Activated T-cell treated with anti-CD3 and anti-CD28 coated beads, Interleukin-2, amount 50 U/mL, for 4 hours (primary cell): ENCODE results near the gene ACY1. TPM values are rescaled to one million over a fixed set of nuclear protein-coding genes. Genes with fewer than 3 reads are reported as not detected.

Experiments used
- ATAC-seq, 2 donors: fragments of 200-7000 bp; cut with Tn5 transposase; one replicate each; pipeline ENCODE4 v1.10.0; 2021
- DNase-seq: peaks from one replicate; pipeline ENCODE4 v3.0.0-alpha.2; 2020
- H3K27me3 Mint-ChIP-seq: one replicate; pipeline ENCODE4 v1.8.0; 2021; ENCODE audit warnings: low read depth, mixed read lengths
- H3K36me3 Mint-ChIP-seq: one replicate; pipeline ENCODE4 v1.8.0; 2022; ENCODE audit warnings: mixed read lengths; ENCODE audit not compliant: insufficient read depth
- H3K4me1 Mint-ChIP-seq: one replicate; pipeline ENCODE4 v1.8.0; 2021; ENCODE audit warnings: low read depth, mixed read lengths
- H3K4me3 Mint-ChIP-seq: one replicate; pipeline ENCODE4 v1.8.0; 2021; ENCODE audit warnings: mild to moderate bottlenecking, moderate library complexity, mixed read lengths
- H3K9me3 Mint-ChIP-seq: one replicate; pipeline ENCODE4 v1.8.0; 2021; ENCODE audit warnings: mixed read lengths
- total RNA-seq, 3 donors: library from RNA; stranded (reverse); gene quantifications; one replicate each; pipeline ENCODE4 v1.2.1, GENCODE V29; 2021

The ACY1 gene
- total RNA-seq, 3 donors from 2014 or later = 47.6 to 58.1 (median 55.9) TPM

DNA sequence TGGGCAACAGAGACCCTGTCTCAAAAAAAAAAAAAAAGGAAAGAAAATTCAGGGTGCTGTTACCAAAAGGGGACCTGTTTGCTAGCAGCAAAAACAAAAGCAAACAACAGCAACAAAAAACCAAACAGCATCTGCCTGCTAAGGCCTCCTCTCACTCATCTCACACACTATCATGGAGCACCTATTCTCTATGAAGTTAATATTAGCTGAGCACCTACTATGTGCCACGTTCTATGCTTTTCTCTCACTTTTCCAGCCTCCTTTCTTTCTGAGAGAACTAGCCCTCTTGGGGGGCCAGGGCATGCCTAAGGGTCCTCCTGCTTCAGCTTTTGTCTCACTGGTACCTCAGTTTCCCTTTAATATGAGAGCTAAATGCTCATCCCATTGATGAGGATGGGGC, 28.6 kb upstream of the ACY1 start:
- no peak for DNase-seq
- Mint-ChIP-seq H3K9me3 (no peaks in the 10 kb centered on the region), H3K4me1 (peaks cover 4% of the 10 kb centered on the region), H3K4me3 (no peak overlapping the region), H3K36me3 (peaks cover 2% of the 10 kb centered on the region), H3K27me3 (peaks cover 25% of the 10 kb centered on the region)
- ATAC-seq = no peak

DNA sequence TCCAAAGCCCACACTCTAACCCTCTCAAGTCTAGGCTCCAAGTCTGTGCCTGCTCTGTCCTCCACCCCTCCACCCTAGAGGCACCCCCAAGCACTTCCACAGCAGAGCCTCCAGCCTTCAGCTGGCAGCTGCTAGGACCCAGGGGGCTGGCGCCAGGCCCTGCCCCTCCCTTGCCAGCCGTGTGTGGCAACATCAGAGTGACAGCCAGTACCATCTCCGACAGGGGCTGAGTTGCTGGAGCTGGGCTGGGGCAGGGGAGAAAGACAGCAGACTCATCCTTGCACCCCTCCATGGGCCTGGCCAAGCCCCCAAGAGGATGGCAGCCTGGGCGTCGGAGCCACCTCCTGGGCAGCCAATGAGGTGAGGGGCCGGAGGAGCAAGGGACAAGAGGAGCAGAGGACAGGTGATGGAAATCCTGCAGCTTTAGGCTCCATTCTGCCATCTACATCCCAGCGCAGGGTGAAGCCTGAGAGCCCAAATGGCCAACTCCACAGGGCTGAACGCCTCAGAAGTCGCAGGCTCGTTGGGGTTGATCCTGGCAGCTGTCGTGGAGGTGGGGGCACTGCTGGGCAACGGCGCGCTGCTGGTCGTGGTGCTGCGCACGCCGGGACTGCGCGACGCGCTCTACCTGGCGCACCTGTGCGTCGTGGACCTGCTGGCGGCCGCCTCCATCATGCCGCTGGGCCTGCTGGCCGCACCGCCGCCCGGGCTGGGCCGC, 28.0 kb upstream of the ACY1 start, which contains the start of gene GPR62:
GPR62 (plus strand) TSS at position 207 of the 718 bp plus-strand sequence; CDS start at position 479, 272 bp downstream.
- Mint-ChIP-seq H3K36me3 (peaks cover 2% of the 10 kb centered on the region), H3K4me1 (peaks cover 4% of the 10 kb centered on the region), H3K9me3 (no peaks in the 10 kb centered on the region), H3K4me3 (peak within 1 kb of the TSS; percentile 35), H3K27me3 (peaks cover 25% of the 10 kb centered on the region)
- DNase-seq (no peak), ATAC-seq (no peak)

DNA sequence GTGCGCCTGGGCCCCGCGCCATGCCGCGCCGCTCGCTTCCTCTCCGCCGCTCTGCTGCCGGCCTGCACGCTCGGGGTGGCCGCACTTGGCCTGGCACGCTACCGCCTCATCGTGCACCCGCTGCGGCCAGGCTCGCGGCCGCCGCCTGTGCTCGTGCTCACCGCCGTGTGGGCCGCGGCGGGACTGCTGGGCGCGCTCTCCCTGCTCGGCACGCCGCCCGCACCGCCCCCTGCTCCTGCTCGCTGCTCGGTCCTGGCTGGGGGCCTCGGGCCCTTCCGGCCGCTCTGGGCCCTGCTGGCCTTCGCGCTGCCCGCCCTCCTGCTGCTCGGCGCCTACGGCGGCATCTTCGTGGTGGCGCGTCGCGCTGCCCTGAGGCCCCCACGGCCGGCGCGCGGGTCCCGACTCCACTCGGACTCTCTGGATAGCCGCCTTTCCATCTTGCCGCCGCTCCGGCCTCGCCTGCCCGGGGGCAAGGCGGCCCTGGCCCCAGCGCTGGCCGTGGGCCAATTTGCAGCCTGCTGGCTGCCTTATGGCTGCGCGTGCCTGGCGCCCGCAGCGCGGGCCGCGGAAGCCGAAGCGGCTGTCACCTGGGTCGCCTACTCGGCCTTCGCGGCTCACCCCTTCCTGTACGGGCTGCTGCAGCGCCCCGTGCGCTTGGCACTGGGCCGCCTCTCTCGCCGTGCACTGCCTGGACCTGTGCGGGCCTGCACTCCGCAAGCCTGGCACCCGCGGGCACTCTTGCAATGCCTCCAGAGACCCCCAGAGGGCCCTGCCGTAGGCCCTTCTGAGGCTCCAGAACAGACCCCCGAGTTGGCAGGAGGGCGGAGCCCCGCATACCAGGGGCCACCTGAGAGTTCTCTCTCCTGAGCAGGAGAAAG, 27.2 kb upstream of the ACY1 start:
- ATAC-seq = peak; percentile 83

DNA sequence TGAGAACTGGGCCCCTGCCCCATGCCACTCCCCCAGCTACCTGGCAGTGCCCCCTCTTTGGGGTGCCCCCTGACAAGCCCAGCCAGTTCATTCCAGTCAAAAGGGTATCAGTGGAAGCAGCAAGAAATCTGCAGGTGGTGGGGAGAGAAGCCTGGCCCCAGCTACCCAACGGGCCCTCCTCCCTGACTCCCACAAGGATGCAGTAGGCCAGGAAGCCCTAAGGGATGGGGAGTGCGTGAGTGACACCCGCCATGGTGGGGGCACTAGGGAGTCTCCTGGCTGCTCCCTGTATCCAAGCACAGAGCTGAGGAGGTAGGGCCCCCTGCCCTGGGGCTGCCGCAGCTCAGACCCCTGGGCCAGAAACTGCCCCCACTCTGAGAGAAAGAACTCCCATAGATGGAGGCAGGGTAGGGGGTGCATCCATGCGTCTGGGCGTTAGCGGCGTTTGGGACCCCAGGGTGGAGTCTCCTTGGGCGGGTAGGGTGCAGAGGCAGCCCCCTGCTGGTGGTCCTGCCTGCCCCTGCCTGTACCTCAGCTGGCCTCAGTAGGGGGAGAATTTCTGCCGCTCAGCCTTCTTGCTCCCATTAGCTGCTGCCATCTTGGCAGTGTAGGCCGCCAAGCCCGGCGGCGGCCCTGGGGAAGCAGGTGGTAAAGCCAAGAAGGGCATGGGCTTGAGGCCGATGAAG, 25.7 kb upstream of the ACY1 start:
- ATAC-seq (no peak), DNase-seq (no peak)
- Mint-ChIP-seq H3K4me3 (no peak overlapping the region), H3K4me1 (peaks cover 4% of the 10 kb centered on the region), H3K36me3 (peaks cover 7% of the 10 kb centered on the region), H3K27me3 (peaks cover 23% of the 10 kb centered on the region), H3K9me3 (no peaks in the 10 kb centered on the region)

More for the DNA sequence above, 27.2 kb upstream of the ACY1 start:
- H3K4me3 Mint-ChIP-seq = no peak overlapping the region
- DNase-seq = no peak
- H3K9me3 Mint-ChIP-seq = no peaks in the 10 kb centered on the region
- peaks cover 4% of the 10 kb centered on the region for H3K36me3 Mint-ChIP-seq
- H3K27me3 Mint-ChIP-seq = peaks cover 25% of the 10 kb centered on the region
- peaks cover 4% of the 10 kb centered on the region for H3K4me1 Mint-ChIP-seq

DNA sequence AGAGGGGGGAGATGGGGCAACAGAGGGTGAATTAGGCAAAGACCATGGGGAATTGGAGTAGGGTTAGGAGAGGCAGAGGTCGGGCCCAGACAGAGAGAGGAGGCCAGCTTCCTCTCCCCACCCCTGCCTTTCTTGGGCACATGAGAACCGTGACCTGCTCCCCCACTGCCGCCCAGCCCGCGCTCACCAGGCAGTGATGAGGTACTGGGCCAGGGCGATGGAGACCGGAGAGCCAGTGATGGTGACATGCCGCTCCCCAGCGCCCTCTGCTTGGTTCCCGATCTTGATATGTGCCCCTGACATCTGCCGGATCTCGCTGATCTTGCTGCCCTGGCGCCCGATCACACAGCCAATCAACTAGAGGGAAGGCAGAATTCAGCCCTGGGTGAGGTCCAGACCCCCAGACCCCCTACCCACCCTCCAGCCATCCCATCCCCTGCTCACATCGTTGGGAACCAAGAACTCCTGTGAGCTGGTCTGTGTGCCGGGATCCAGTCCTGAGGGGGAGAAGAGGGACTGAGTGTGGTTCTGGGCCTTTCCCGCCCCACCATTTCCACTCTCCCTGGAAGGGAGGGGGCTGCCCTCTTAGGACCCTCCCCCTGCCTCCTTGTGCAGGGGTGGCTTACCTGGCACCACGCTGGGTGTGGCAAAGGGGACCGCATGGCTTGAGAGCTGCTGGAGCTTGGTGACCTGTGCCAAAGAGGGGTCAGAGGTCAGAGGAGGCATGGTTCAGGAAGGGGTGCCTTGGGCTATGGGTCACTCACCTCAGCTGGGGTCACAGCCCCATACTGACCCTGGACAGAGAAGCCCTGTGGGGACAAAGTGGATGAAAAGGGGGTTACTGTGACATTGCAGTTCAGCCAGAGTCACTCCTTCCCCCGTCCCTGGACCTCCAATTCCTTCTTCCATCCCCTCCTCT, 24.5 kb upstream of the ACY1 start:
- ATAC-seq = no peak
- Mint-ChIP-seq H3K4me3 (no peak overlapping the region), H3K36me3 (peaks cover 7% of the 10 kb centered on the region), H3K4me1 (peaks cover 4% of the 10 kb centered on the region), H3K9me3 (no peaks in the 10 kb centered on the region), H3K27me3 (peaks cover 20% of the 10 kb centered on the region)
- no peak for DNase-seq

DNA sequence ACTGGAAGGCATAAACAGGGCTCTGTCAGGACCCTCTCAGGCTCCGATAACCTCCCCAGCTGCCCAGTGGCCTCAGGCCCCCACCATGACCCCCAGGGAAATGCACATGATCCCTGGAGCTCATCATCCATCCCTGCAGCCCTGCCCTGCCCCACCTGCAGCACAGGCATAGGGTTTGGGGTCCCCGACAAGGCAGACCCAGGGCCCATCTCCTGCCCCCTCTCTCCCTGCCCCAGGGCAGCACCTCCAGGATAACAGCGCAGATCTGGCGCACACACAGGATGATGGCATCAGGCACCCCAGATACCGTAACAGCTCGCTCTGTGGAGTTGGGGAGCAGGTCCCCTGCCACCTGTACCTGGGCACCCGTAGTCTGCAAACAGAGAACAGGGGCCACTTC, 23.7 kb upstream of the ACY1 start:
- peaks cover 13% of the 10 kb centered on the region for H3K27me3 Mint-ChIP-seq
- H3K36me3 Mint-ChIP-seq = peaks cover 7% of the 10 kb centered on the region
- no peaks in the 10 kb centered on the region for H3K9me3 Mint-ChIP-seq
- ATAC-seq (no peak), DNase-seq (no peak)
- peaks cover 4% of the 10 kb centered on the region for H3K4me1 Mint-ChIP-seq
- H3K4me3 Mint-ChIP-seq = no peak overlapping the region

DNA sequence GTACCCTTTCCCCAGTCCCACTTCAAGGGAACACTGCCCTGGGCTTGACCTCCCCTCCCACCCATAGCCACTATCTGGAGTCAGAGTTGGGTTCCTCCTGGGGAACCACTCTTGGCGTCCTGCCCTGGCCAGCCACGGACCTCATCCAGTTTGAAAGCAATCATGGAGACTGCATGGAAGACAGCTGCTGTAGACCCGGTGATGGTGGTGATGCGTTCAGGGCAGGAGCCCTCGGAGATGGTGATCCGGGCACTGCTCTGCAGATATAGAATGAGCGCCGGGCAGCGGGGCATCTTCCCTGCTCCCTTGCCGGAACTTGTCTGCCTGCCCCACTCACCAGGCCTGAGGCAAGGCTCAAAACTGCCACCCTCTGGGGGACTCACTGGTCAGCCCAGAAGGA, 22.9 kb upstream of the ACY1 start:
- H3K4me1 Mint-ChIP-seq = peaks cover 8% of the 10 kb centered on the region
- peaks cover 6% of the 10 kb centered on the region for H3K27me3 Mint-ChIP-seq
- no peak overlapping the region for H3K4me3 Mint-ChIP-seq

DNA sequence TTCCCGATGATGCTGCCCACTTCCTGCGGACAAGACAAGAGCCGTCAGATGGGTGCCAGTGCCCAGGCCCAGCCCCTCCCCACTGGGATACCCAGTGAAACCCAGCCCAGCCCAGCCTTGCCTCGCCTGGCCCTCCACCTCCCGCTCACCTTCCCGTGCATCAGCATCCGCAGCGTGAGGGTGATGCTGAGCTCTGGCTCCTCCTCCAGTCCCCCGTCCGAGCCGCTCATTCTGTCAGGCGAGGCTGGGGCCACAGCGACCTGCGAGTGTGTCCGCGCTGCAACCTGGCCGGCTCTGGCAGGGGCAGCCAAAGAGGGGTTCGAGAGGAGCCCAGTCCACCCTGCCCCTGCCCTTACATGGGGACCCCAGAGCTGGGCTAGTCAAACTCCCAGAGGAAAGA, 22.3 kb upstream of the ACY1 start:
- H3K4me1 Mint-ChIP-seq = peaks cover 8% of the 10 kb centered on the region
- no peak for DNase-seq
- H3K4me3 Mint-ChIP-seq = no peak overlapping the region
- no peaks in the 10 kb centered on the region for H3K9me3 Mint-ChIP-seq
- H3K36me3 Mint-ChIP-seq = peaks cover 7% of the 10 kb centered on the region
- ATAC-seq = no peak
- H3K27me3 Mint-ChIP-seq = peaks cover 6% of the 10 kb centered on the region

More for the DNA sequence above, 22.9 kb upstream of the ACY1 start:
- H3K9me3 Mint-ChIP-seq = no peaks in the 10 kb centered on the region
- ATAC-seq (no peak), DNase-seq (no peak)
- peaks cover 7% of the 10 kb centered on the region for H3K36me3 Mint-ChIP-seq

DNA sequence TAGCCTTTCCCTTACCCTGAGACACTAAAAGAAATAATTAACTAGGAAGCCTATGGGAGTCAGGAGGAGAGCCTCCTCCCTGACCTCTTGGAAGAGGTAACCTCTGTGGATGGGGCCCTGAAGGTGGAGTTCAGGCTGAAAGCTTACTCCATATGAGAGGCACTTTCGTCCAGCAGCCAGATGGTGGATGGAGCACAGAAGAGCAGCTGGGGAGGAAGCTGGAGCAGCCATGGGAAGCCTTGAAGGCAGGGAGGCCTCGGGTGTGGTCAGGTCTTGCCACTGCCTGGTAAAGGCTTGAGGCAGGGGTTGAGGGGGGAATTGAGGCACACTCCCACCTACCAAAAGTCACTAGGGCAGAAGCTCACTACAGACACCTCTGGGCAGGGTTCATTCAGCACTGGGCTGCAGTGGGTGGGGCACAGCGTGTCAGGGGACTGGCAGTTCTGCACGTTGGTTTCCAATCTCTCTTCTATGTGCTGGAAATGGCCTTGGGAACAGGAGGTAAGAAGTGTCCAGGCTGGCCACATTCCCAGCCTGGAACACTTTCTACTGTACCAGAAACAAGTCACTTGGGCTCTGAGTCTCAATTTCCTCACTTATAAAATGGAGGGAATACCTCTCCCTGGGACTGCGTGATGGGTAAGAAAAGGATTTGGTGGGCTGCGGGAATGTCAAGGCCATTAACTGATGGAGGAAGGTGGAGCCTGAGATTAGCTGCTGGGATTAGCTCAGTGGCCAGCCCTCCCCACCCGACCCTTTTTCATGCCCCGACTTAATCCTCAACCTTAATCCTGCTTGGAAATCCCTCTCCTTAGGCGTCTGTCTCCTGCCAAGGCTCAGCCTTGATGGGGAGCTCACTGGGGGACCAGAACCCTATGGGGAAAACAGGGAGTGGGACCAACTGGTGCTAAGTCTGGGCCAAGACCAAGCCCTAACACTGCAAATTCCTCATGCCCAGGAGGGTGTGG, 21.4 kb upstream of the ACY1 start:
- ATAC-seq (no peak), DNase-seq (no peak)
- Mint-ChIP-seq H3K36me3 (peaks cover 7% of the 10 kb centered on the region), H3K27me3 (peaks cover under 1% of the 10 kb centered on the region), H3K4me3 (no peak overlapping the region), H3K9me3 (no peaks in the 10 kb centered on the region), H3K4me1 (peaks cover 6% of the 10 kb centered on the region)

DNA sequence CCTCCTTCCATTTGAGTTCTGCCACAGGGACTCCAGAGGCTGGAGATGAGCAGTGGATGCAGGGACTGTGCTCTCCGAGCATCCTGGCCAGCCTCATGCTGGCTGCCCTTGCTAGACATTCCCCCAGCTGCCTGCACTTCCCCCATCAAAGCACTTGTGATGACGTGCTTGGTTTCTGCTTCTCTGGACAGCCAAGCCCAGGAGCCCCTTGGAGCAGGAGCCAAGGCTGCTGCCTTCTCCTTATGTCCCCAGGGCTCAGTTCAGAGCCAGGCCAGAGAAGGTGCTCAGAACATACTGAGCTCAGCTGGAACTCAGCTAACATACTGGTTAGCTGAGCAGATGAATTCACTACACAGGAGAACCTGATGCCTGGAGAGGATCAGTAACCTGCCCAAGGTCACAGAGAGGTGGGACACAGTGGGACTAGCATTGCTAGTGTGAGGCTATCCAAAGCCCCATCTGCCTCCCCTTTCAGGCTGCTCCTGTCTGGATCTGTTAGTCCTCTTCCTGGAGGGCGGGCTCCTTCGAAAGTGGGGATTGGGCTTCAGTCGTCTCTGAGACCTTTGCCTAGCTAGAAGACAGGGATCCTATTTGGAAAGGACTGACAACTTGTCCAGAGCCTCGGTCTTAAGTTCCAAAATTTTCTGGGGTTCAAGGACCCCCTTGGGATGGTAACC, 20.3 kb upstream of the ACY1 start:
- peaks cover 6% of the 10 kb centered on the region for H3K4me1 Mint-ChIP-seq
- DNase-seq = no peak
- H3K27me3 Mint-ChIP-seq = no peaks in the 10 kb centered on the region
- H3K36me3 Mint-ChIP-seq = peaks cover 7% of the 10 kb centered on the region
- ATAC-seq = no peak
- H3K4me3 Mint-ChIP-seq = no peak overlapping the region
- no peaks in the 10 kb centered on the region for H3K9me3 Mint-ChIP-seq

DNA sequence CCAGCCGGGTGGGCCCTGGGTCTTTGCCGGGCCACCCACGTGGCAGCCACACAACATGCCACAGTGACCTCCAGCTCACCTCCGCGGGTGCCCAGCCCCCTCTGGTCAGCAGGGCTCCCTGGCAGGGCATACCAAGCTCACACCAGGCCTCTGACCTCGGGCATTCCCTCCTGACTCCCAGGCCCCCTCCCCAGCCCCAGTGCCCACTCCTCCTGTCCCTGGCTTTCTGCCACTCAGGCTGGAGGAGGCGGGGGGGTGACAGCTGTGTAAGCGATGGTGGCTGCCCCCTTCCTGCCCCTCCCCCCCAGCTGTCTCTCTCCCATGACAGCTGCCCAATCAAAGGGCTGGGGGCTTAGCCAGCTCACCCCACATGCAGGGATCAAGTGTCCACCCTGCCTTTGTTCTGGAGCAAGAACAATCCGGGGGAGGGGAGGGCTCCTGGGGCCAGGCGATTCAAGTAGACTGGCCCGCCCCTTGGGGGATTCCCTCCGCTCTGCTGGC, 19.3 kb upstream of the ACY1 start:
- H3K4me1 Mint-ChIP-seq = peaks cover 7% of the 10 kb centered on the region
- ATAC-seq (no peak), DNase-seq (no peak)
- no peaks in the 10 kb centered on the region for H3K9me3 Mint-ChIP-seq
- peaks cover 4% of the 10 kb centered on the region for H3K36me3 Mint-ChIP-seq
- H3K27me3 Mint-ChIP-seq = no peaks in the 10 kb centered on the region
- no peak overlapping the region for H3K4me3 Mint-ChIP-seq

DNA sequence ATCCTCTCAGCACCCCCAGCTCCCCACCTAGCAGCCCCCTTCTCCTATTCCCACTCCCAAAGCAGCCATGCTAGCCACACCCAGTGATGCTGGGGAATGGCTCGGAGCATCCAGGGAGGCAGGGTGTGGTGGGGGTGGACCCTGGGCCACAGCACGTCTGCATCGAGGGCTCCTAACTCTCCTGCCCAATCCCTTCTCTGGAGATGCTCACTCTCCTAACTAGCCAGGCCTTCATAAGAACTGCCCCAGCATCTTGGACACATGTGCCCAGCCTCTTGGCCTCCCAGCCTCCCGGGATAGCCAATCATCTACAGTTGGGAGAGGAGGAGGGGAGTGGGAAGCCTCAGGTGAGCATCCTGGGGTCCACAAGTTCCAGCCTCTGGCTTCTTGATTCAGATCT, 18.8 kb upstream of the ACY1 start:
- DNase-seq (no peak), ATAC-seq (no peak)
- Mint-ChIP-seq H3K36me3 (peaks cover 4% of the 10 kb centered on the region), H3K4me3 (no peak overlapping the region), H3K4me1 (peaks cover 9% of the 10 kb centered on the region), H3K27me3 (no peaks in the 10 kb centered on the region), H3K9me3 (no peaks in the 10 kb centered on the region)
